ENCODE measurements around the gene DGKG.

DGKG gene

DNA sequence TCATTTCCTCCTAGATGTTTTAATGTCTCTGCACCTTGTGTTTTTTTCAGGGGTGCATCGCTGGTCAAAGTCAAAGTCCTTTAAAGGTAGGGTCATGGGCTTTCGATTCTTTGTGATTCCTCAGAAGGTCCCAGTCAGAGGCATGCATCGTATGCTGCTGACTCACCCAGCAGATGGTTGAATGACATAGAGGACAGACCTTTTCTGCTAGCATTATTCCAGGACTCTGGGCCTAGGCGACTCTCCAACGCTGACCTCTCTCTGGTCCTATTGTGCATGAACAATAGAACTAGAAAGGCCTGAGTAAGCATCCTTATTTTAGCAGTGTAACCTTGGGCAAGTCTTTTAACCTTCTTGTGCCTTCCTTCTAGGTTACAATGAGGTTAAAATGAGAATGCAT is 75.9 kb downstream of the DGKG start:
- ChIA-PET POLR2A (no interaction called here), CTCF (no interaction called here)
- no peak for DNase-seq (ENCODE audit: extremely low spot score)
- TF ChIP-seq, protein P1, sequence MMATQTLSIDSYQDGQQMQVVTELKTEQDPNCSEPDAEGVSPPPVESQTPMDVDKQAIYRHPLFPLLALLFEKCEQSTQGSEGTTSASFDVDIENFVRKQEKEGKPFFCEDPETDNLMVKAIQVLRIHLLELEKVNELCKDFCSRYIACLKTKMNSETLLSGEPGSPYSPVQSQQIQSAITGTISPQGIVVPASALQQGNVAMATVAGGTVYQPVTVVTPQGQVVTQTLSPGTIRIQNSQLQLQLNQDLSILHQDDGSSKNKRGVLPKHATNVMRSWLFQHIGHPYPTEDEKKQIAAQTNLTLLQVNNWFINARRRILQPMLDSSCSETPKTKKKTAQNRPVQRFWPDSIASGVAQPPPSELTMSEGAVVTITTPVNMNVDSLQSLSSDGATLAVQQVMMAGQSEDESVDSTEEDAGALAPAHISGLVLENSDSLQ (IDR thresholded peaks at IDR 0.05) = no peak
- TF ChIP-seq FOXA1 (IDR thresholded peaks at IDR 0.05) (no peak), ZNF384 (IDR thresholded peaks at IDR 0.05) (no peak), TARDBP (IDR thresholded peaks at IDR 0.05) (no peak), HDGF (IDR thresholded peaks at IDR 0.05; ENCODE audit: borderline replicate concordance) (no peak), NFRKB (IDR thresholded peaks at IDR 0.05) (no peak), SUZ12 (IDR thresholded peaks at IDR 0.05) (no peak), SP1 (IDR thresholded peaks at IDR 0.05) (no peak), LEF1 (IDR thresholded peaks at IDR 0.05; ENCODE audit: borderline replicate concordance) (no peak), L3MBTL2 (conservative IDR thresholded peaks at IDR 0.05) (no peak), ELF4 (IDR thresholded peaks at IDR 0.05) (no peak), BHLHE40 (IDR thresholded peaks at IDR 0.05; ENCODE audit: borderline replicate concordance) (no peak)

GRCh38 chr3:186284661-186285060 is 77.4 kb downstream of the DGKG start:
- no peak for TF ChIP-seq SUZ12 (IDR thresholded peaks at IDR 0.05)
- no peak for TF ChIP-seq ARNT (IDR thresholded peaks at IDR 0.05)
- no peak for TF ChIP-seq CTBP1 (IDR thresholded peaks at IDR 0.05; ENCODE audit: borderline replicate concordance)
- no peak for TF ChIP-seq NFRKB (IDR thresholded peaks at IDR 0.05)
- no peak for TF ChIP-seq LEF1 (IDR thresholded peaks at IDR 0.05; ENCODE audit: borderline replicate concordance)
- no peak for TF ChIP-seq ELF4 (IDR thresholded peaks at IDR 0.05)
- no peak for TF ChIP-seq TARDBP (IDR thresholded peaks at IDR 0.05)
- no peak for TF ChIP-seq SP1 (IDR thresholded peaks at IDR 0.05)
- no peak for TF ChIP-seq FOXK2 (IDR thresholded peaks at IDR 0.05)
- TF ChIP-seq, protein P1 (IDR thresholded peaks at IDR 0.05) = no peak
- TF ChIP-seq FOXA1 (IDR thresholded peaks at IDR 0.05) = no peak
- TF ChIP-seq FOXM1 (IDR thresholded peaks at IDR 0.05; ENCODE audit: borderline replicate concordance) = no peak
- TF ChIP-seq BHLHE40 (IDR thresholded peaks at IDR 0.05; ENCODE audit: borderline replicate concordance) = no peak
- no peak for TF ChIP-seq ZNF384 (IDR thresholded peaks at IDR 0.05)
- TF ChIP-seq L3MBTL2 (conservative IDR thresholded peaks at IDR 0.05) = no peak
- no peak for TF ChIP-seq HDGF (IDR thresholded peaks at IDR 0.05; ENCODE audit: borderline replicate concordance)
- ChIA-PET POLR2A (no interaction called here), CTCF (no interaction called here)
- no peak for DNase-seq (ENCODE audit: extremely low spot score)

DNA sequence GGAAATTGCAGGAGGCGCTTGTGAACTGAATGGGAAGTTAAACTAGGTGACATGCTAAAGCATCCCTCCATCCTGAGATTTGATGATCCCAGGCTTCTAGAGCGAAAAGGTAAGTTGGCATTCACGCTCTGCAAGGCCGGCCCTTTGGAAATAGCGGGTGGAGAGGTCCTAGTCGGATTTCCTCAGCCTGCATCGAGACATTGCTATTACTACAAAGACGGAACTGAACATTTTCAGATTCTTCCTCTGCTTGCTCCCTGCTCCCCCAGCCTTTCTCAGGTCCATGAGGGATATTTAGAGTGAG is 77.7 kb downstream of the DGKG start:
- ChIA-PET POLR2A (no interaction called here), CTCF (no interaction called here)
- DNase-seq (ENCODE audit: extremely low spot score) = no peak
- no peak for TF ChIP-seq ARNT (IDR thresholded peaks at IDR 0.05)
- no peak for TF ChIP-seq HDGF (IDR thresholded peaks at IDR 0.05; ENCODE audit: borderline replicate concordance)

DNA sequence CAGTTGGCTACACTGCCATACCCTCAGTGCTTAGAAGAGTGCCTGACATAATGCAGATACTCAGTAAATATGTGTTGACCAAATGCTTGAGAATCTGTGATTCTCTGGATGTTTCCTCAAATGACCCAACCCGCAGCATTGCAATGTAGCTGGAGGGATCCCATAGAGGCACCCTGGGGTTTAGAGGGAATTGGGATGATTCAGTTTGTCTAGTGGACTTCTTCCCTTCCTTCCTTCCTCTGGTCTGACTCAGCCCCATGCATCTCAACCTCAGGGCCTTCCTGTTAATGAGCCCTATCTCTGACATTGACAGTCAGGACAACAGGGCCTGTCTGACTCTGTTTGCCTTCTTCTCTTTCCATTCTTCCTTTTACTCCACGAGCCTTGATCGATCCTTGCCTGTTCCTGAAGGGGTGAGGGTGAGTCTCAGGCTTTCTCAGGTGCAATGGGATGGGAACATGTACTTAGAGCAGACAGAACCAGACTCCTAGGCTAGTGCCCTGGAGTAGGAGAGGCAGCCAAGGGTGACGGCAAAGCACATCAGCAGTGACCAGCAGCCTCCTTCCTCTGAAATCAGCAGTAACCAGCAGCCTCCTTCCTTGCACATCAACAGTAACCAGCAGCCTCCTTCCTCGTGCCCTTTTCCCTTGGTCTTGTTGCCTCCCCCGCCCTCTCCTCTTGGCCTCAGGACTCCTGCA is 78.2 kb downstream of the DGKG start:
- POLR2A ChIA-PET = no interaction called here

GRCh38 chr3:186283096-186283495 is 78.9 kb downstream of the DGKG start:
- TF ChIP-seq ARNT (IDR thresholded peaks at IDR 0.05) (no peak), HDGF (IDR thresholded peaks at IDR 0.05; ENCODE audit: borderline replicate concordance) (no peak), ELF4 (IDR thresholded peaks at IDR 0.05) (no peak)
- POLR2A ChIA-PET = no interaction called here
- CTCF ChIA-PET = no interaction called here
- DNase-seq (ENCODE audit: extremely low spot score) = no peak

More for the DNA sequence above, 78.2 kb downstream of the DGKG start:
- CTCF ChIA-PET = no interaction called here
- no peak for DNase-seq (ENCODE audit: extremely low spot score)
- TF ChIP-seq TARDBP (IDR thresholded peaks at IDR 0.05) (no peak), FOXM1 (IDR thresholded peaks at IDR 0.05; ENCODE audit: borderline replicate concordance) (no peak)

GRCh38 chr3:186281176-186281575 is 80.9 kb downstream of the DGKG start:
- ChIA-PET CTCF (interaction anchor here (0.8 to 1.1 kb wide), 2 partner anchors 298 to 338 kb away, joined by 3 to 4 read pairs; no protein-coding TSS in a partner anchor), POLR2A (no interaction called here)
- DNase-seq (ENCODE audit: extremely low spot score) = no peak
- no peak for TF ChIP-seq LEF1 (IDR thresholded peaks at IDR 0.05; ENCODE audit: borderline replicate concordance)
- no peak for TF ChIP-seq FOXA1 (IDR thresholded peaks at IDR 0.05)
- no peak for TF ChIP-seq TARDBP (IDR thresholded peaks at IDR 0.05)
- no peak for TF ChIP-seq CTBP1 (IDR thresholded peaks at IDR 0.05; ENCODE audit: borderline replicate concordance)
- no peak for TF ChIP-seq FOXK2 (IDR thresholded peaks at IDR 0.05)
- TF ChIP-seq HDGF (IDR thresholded peaks at IDR 0.05; ENCODE audit: borderline replicate concordance) = no peak
- no peak for TF ChIP-seq FOXM1 (IDR thresholded peaks at IDR 0.05; ENCODE audit: borderline replicate concordance)
- TF ChIP-seq SP1 (IDR thresholded peaks at IDR 0.05) = no peak
- no peak for TF ChIP-seq ARNT (IDR thresholded peaks at IDR 0.05)
- no peak for TF ChIP-seq ELF4 (IDR thresholded peaks at IDR 0.05)
- no peak for TF ChIP-seq SUZ12 (IDR thresholded peaks at IDR 0.05)
- TF ChIP-seq L3MBTL2 (conservative IDR thresholded peaks at IDR 0.05) = no peak
- no peak for TF ChIP-seq BHLHE40 (IDR thresholded peaks at IDR 0.05; ENCODE audit: borderline replicate concordance)
- no peak for TF ChIP-seq ZNF384 (IDR thresholded peaks at IDR 0.05)
- TF ChIP-seq NFRKB (IDR thresholded peaks at IDR 0.05) = no peak
- TF ChIP-seq, protein P1 (IDR thresholded peaks at IDR 0.05) = no peak

DNA sequence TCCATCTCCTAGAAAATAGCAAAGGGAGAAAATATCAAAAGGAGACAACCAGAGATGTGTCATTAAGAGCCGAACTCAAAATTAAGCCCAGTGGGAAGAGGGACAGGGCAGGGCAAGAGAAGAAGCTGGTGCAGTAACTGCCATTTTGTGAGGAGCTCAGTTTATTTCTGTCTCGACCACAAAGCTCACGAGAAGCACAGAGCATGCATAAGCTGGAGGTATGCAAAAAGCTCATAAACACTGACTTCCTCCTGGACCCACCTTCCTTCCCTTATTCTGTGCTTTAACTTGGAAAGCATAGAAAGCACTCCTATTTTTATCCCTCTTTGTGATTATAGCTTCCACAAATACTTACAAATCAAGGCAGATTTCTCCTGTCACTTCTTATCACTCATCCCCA is 81.3 kb downstream of the DGKG start:
- TF ChIP-seq ARNT (IDR thresholded peaks at IDR 0.05) = no peak
- TF ChIP-seq ZNF384 (IDR thresholded peaks at IDR 0.05) = no peak
- no peak for TF ChIP-seq ELF4 (IDR thresholded peaks at IDR 0.05)
- no peak for TF ChIP-seq SUZ12 (IDR thresholded peaks at IDR 0.05)
- TF ChIP-seq FOXM1 (IDR thresholded peaks at IDR 0.05; ENCODE audit: borderline replicate concordance) = no peak
- no peak for TF ChIP-seq FOXK2 (IDR thresholded peaks at IDR 0.05)
- no peak for TF ChIP-seq L3MBTL2 (conservative IDR thresholded peaks at IDR 0.05)
- TF ChIP-seq HDGF (IDR thresholded peaks at IDR 0.05; ENCODE audit: borderline replicate concordance) = no peak
- TF ChIP-seq TARDBP (IDR thresholded peaks at IDR 0.05) = no peak
- no peak for TF ChIP-seq FOXA1 (IDR thresholded peaks at IDR 0.05)
- TF ChIP-seq SP1 (IDR thresholded peaks at IDR 0.05) = no peak
- no peak for TF ChIP-seq NFRKB (IDR thresholded peaks at IDR 0.05)
- TF ChIP-seq BHLHE40 (IDR thresholded peaks at IDR 0.05; ENCODE audit: borderline replicate concordance) = no peak
- TF ChIP-seq LEF1 (IDR thresholded peaks at IDR 0.05; ENCODE audit: borderline replicate concordance) = no peak
- TF ChIP-seq CTBP1 (IDR thresholded peaks at IDR 0.05; ENCODE audit: borderline replicate concordance) = no peak
- no peak for DNase-seq (ENCODE audit: extremely low spot score)
- POLR2A ChIA-PET = no interaction called here
- CTCF ChIA-PET = interaction anchor here (0.6 to 1.1 kb wide), 3 partner anchors 260 to 337 kb away, joined by 3 to 4 read pairs (median 3); no protein-coding TSS in a partner anchor
